HG03045 (cell line): ENCODE data around the gene ODC1.

ENCODE experiments used
- ATAC-seq: cut with Tn5 transposase; IDR thresholded peaks from one replicate; pipeline ENCODE4 v1.9.1; 2021; ENCODE audit warnings: mild to moderate bottlenecking, moderate library complexity; ENCODE audit not compliant: unreplicated experiment

Gene ODC1

GRCh38 chr2:10419553-10420257 is 28.4 kb downstream of the ODC1 start:
- ATAC-seq: no peak

- ATAC-seq: no peak
Observed at GRCh38 chr2:10417551-10418335, 30.4 kb downstream of the ODC1 start.

GRCh38 chr2:10415640-10416039 is 32.5 kb downstream of the ODC1 start:
- ATAC-seq: no peak

- ATAC-seq: no peak
Observed at GRCh38 chr2:10415048-10415447, 33.1 kb downstream of the ODC1 start.

- no peak for ATAC-seq
Observed at GRCh38 chr2:10414591-10414990, 33.5 kb downstream of the ODC1 start.

- no peak for ATAC-seq
Observed at GRCh38 chr2:10413991-10414451, 34.1 kb downstream of the ODC1 start.

GRCh38 chr2:10413503-10413902 is 34.6 kb downstream of the ODC1 start:
- ATAC-seq: no peak

GRCh38 chr2:10412380-10412779 is 35.7 kb downstream of the ODC1 start:
- peak; percentile 38 for ATAC-seq

- ATAC-seq: no peak
Observed at GRCh38 chr2:10411557-10411956, 36.6 kb downstream of the ODC1 start.

GRCh38 chr2:10410823-10411437 is 37.2 kb downstream of the ODC1 start:
- ATAC-seq: no peak

- ATAC-seq: peak; percentile 47
Observed at GRCh38 chr2:10410001-10410822, 37.9 kb downstream of the ODC1 start.

- peak; percentile 60 for ATAC-seq
Observed at GRCh38 chr2:10408649-10409579, 39.2 kb downstream of the ODC1 start.

GRCh38 chr2:10407841-10408648 is 40.1 kb downstream of the ODC1 start:
- peak; percentile 40 for ATAC-seq

GRCh38 chr2:10407432-10407831 is 40.7 kb downstream of the ODC1 start:
- ATAC-seq: no peak

GRCh38 chr2:10406491-10407188 is 41.5 kb downstream of the ODC1 start:
- ATAC-seq: no peak

- no peak for ATAC-seq
Observed at GRCh38 chr2:10406016-10406415, 42.1 kb downstream of the ODC1 start.

GRCh38 chr2:10405448-10405847 is 42.7 kb downstream of the ODC1 start:
- no peak for ATAC-seq
